DOHH2 (cell line): ENCODE data around the gene HLF.

Source experiments
- H3F3A ChIP-seq: fragments of 200-600 bp; sonication (generic), shearing (Covaris generic); 2 replicates; pipeline ENCODE4 v1.6.0; 2016; ENCODE audit warnings: antibody characterized with exemption, mild to moderate bottlenecking; ENCODE audit not compliant: control insufficient read depth, insufficient read depth
- H3K27ac ChIP-seq: fragments of 200-600 bp; sonication (generic); 2 replicates; pipeline ENCODE4 v1.5.1; 2014; ENCODE audit warnings: low read depth, mild to moderate bottlenecking, low read length, moderate library complexity
- H3K27me3 ChIP-seq: fragments of 200-600 bp; sonication (generic); 2 replicates; pipeline ENCODE4 v1.6.1; 2014; ENCODE audit warnings: mild to moderate bottlenecking, low read length, mixed read lengths; ENCODE audit not compliant: control insufficient read depth
- H3K36me3 ChIP-seq: fragments of 200-600 bp; sonication (generic); 2 replicates; pipeline ENCODE4 v1.6.1; 2014; ENCODE audit warnings: mild to moderate bottlenecking, low read length, moderate library complexity, mixed read lengths; ENCODE audit not compliant: control insufficient read depth
- H3K4me1 ChIP-seq: fragments of 200-600 bp; sonication (generic); 2 replicates; pipeline ENCODE4 v1.6.1; 2014; ENCODE audit warnings: mild to moderate bottlenecking, low read length, mixed read lengths; ENCODE audit not compliant: control insufficient read depth
- H3K4me2 ChIP-seq: fragments of 200-600 bp; sonication (generic); 2 replicates; pipeline ENCODE4 v1.6.0; 2014; ENCODE audit warnings: mild to moderate bottlenecking, low read length, moderate library complexity
- H3K4me3 ChIP-seq: fragments of 200-600 bp; sonication (generic); 2 replicates; pipeline ENCODE4 v1.5.1; 2014; ENCODE audit warnings: mild to moderate bottlenecking, low read length, mixed read lengths
- H3K79me2 ChIP-seq: fragments of 200-600 bp; sonication (generic); 2 replicates; pipeline ENCODE4 v1.6.1; 2014; ENCODE audit warnings: mild to moderate bottlenecking, low read length, mixed read lengths; ENCODE audit not compliant: control insufficient read depth
- H3K9me2 ChIP-seq: fragments of 200-600 bp; sonication (generic); replicated peaks from 2 replicates; pipeline ENCODE4 v1.6.1; 2014; ENCODE audit warnings: mild to moderate bottlenecking, low read length, mixed read lengths; ENCODE audit not compliant: control insufficient read depth
- H3K9me3 ChIP-seq: fragments of 200-600 bp; sonication (generic); 2 replicates; pipeline ENCODE4 v1.6.1; 2014; ENCODE audit warnings: antibody characterized with exemption, low read length, mixed read lengths; ENCODE audit not compliant: control insufficient read depth, insufficient read depth
- H4K20me1 ChIP-seq: fragments of 200-600 bp; sonication (generic); 2 replicates; pipeline ENCODE4 v1.6.0; 2014; ENCODE audit warnings: low read depth, mild to moderate bottlenecking, antibody characterized with exemption, low read length, moderate library complexity; ENCODE audit not compliant: control insufficient read depth, insufficient read depth
- CTCF ChIP-seq: fragments of 200-600 bp; sonication (generic); IDR thresholded peaks from one replicate; pipeline ENCODE4 v1.5.1; 2014; ENCODE audit warnings: antibody characterized with exemption, mild to moderate bottlenecking, low read depth, low read length; ENCODE audit not compliant: poor library complexity, severe bottlenecking
- EZH2phosphoT487 ChIP-seq: fragments of 200-600 bp; sonication (generic); IDR thresholded peaks from 2 replicates; pipeline ENCODE4 v1.6.1; 2017; ENCODE audit warnings: borderline replicate concordance, mild to moderate bottlenecking, antibody characterized with exemption, low read length, moderate library complexity, mixed read lengths

Gene HLF

GRCh38 chr17:55274355-55275255 is 9.8 kb downstream of the HLF start:
- Histone ChIP-seq H3K4me2 (no peak overlapping the region), H4K20me1 (no peaks in the 10 kb centered on the region), H3K4me1 (no peaks in the 10 kb centered on the region), H3K36me3 (no peaks in the 10 kb centered on the region), H3K4me3 (no peak overlapping the region), H3K79me2 (no peaks in the 10 kb centered on the region), H3K9me3 (no peaks in the 10 kb centered on the region), H3K27ac (no peak overlapping the region), H3K27me3 (peaks cover 7% of the 10 kb centered on the region; the same call in 1 of the 2 replicates), H3F3A (no peaks in the 10 kb centered on the region), H3K9me2 (no peaks in the 10 kb centered on the region)
- no peak for TF ChIP-seq CTCF
- TF ChIP-seq EZH2phosphoT487, result no peak

GRCh38 chr17:55275894-55276804 is 11.4 kb downstream of the HLF start:
- Histone ChIP-seq H3K4me3 (no peak overlapping the region), H3K4me1 (no peaks in the 10 kb centered on the region), H3F3A (no peaks in the 10 kb centered on the region), H3K4me2 (no peak overlapping the region), H3K9me3 (no peaks in the 10 kb centered on the region), H3K79me2 (no peaks in the 10 kb centered on the region), H3K36me3 (no peaks in the 10 kb centered on the region), H3K9me2 (no peaks in the 10 kb centered on the region), H4K20me1 (no peaks in the 10 kb centered on the region), H3K27ac (no peak overlapping the region), H3K27me3 (peaks cover 7% of the 10 kb centered on the region; the same call in 1 of the 2 replicates)
- TF ChIP-seq CTCF (no peak), EZH2phosphoT487 (no peak)

- Histone ChIP-seq H3K4me2 (no peak overlapping the region), H3F3A (no peaks in the 10 kb centered on the region), H3K27me3 (peaks cover 7% of the 10 kb centered on the region; the same call in 1 of the 2 replicates), H3K4me3 (no peak overlapping the region), H3K27ac (no peak overlapping the region), H3K9me3 (no peaks in the 10 kb centered on the region), H3K36me3 (no peaks in the 10 kb centered on the region), H3K4me1 (no peaks in the 10 kb centered on the region), H4K20me1 (no peaks in the 10 kb centered on the region), H3K79me2 (no peaks in the 10 kb centered on the region), H3K9me2 (no peaks in the 10 kb centered on the region)
- no peak for TF ChIP-seq CTCF
These were observed 13.6 kb downstream of the HLF start for GRCh38 chr17:55278173-55278961.
